Retinal pigment epithelial cell (primary cell): ENCODE data around the gene TBCB.
"Not testable (repeated sequence)": the region's sequence is repeated elsewhere in the genome, so short reads cannot be mapped to it uniquely, and the experiment has no call there.

Experiments
- DNase-seq: peaks from one replicate; pipeline ENCODE4 v3.0.0-alpha.2; 2010; ENCODE audit warnings: low read depth
- H3K4me3 ChIP-seq: 2 replicates; pipeline ENCODE4 v1.5.1; 2011; ENCODE audit warnings: mild to moderate bottlenecking, low read length, control low read depth, moderate library complexity
- CTCF ChIP-seq: conservative IDR thresholded peaks from 2 replicates; pipeline ENCODE4 v1.5.1; 2011; ENCODE audit warnings: low read depth, low read length, control low read depth, inconsistent platforms

The TBCB gene

GRCh38 chr19:36116344-36116637 lies 1.0 kb downstream of the TBCB start:
- DNase-seq = no peak
- TF ChIP-seq CTCF = no peak
- peak overlapping the region; percentile 76 for H3K4me3 ChIP-seq

GRCh38 chr19:36120092-36120983 lies 5.1 kb downstream of the TBCB start:
- H3K4me3 ChIP-seq = no peak overlapping the region
- no peak for TF ChIP-seq CTCF
- DNase-seq = no peak

GRCh38 chr19:36120984-36121358 lies 5.7 kb downstream of the TBCB start:
- no peak for DNase-seq
- no peak overlapping the region for H3K4me3 ChIP-seq
- TF ChIP-seq CTCF = no peak

- H3K4me3 ChIP-seq = no peak overlapping the region
- no peak for DNase-seq
- no peak for TF ChIP-seq CTCF
These were observed 6.3 kb downstream of the TBCB start for GRCh38 chr19:36121486-36122124.

GRCh38 chr19:36125557-36125956 lies 10.3 kb downstream of the TBCB start:
- DNase-seq = no peak
- H3K4me3 ChIP-seq = no peak overlapping the region
- TF ChIP-seq CTCF = no peak

GRCh38 chr19:36128392-36128736 lies 13.1 kb downstream of the TBCB start:
- no peak for DNase-seq

GRCh38 chr19:36131221-36131620 lies 16.0 kb downstream of the TBCB start:
- not testable (repeated sequence) for H3K4me3 ChIP-seq, DNase-seq

More at GRCh38 chr19:36128392-36128736, 13.1 kb downstream of the TBCB start:
- H3K4me3 ChIP-seq = peak overlapping the region; percentile 44
- TF ChIP-seq CTCF = no peak

GRCh38 chr19:36134867-36135266 lies 19.6 kb downstream of the TBCB start:
- H3K4me3 ChIP-seq, DNase-seq: not testable (repeated sequence)
